Bronchus fibroblast of lung (primary cell): ENCODE data around the gene RILPL1. TPM values are rescaled to one million over a fixed set of nuclear protein-coding genes. Genes with fewer than 3 reads are reported as not detected.

Experiments used
- total RNA-seq: library from RNA; depleted of rRNA; stranded (reverse); fragments of >200 nt; gene quantifications from 2 replicates; pipeline ENCODE4 v1.2.3, GENCODE V29; 2015

The RILPL1 gene
- 9.1 and 10.6 TPM in 2 replicates for total RNA-seq

GRCh38 chr12:123533672-123534643 lies at the start of gene RILPL1:
TSS of gene RILPL1 (minus strand) at chr12:123533719. CDS start at chr12:123533482, 237 bp downstream.

GRCh38 chr12:123457980-123458779 lies 75.3 kb downstream of the RILPL1 start, which contains the start of gene SNRNP35:
TSS of gene SNRNP35 (plus strand) at chr12:123458139. CDS start at chr12:123465541, 7,402 bp downstream.

GRCh38 chr12:123436017-123436964 lies 97.2 kb downstream of the RILPL1 start, which contains the start of gene RILPL2:
TSS of gene RILPL2 (minus strand) at chr12:123436684. CDS start at chr12:123436420, 264 bp downstream.

Other genes with a start within 250 kb of the RILPL1 start
- gene SBNO1, start 168.9 kb downstream of the RILPL1 start, total RNA-seq, result 9.7 and 12.9 TPM in 2 replicates
- 44.6 and 51.4 TPM in 2 replicates for gene KMT5A, start 149.6 kb downstream of the RILPL1 start, total RNA-seq
- gene RILPL2, start 97.0 kb downstream of the RILPL1 start, total RNA-seq, result 2.2 and 2.4 TPM in 2 replicates
- 12.0 and 16.3 TPM in 2 replicates for gene SNRNP35, start 75.6 kb downstream of the RILPL1 start, total RNA-seq
- 148 and 179 TPM in 2 replicates for gene TMED2, start 50.8 kb upstream of the RILPL1 start, total RNA-seq
- gene DDX55, start 68.4 kb upstream of the RILPL1 start, total RNA-seq, result 29.4 and 33.4 TPM in 2 replicates
- gene EIF2B1, start 100.0 kb upstream of the RILPL1 start, total RNA-seq, result 95.9 and 127 TPM in 2 replicates
- gene GTF2H3, start 100.1 kb upstream of the RILPL1 start, total RNA-seq, result 26.0 and 33.3 TPM in 2 replicates
- gene TCTN2, start 137.4 kb upstream of the RILPL1 start, total RNA-seq, result 12.6 and 13.6 TPM in 2 replicates
- 11.3 and 14.9 TPM in 2 replicates for gene ATP6V0A2, start 178.6 kb upstream of the RILPL1 start, total RNA-seq
- under 0.01 TPM in 2 replicates for gene DNAH10, start 228.6 kb upstream of the RILPL1 start, total RNA-seq